ENCODE data around the gene MRE11. TPM values are rescaled to one million over a fixed set of nuclear protein-coding genes. Genes with fewer than 3 reads are reported as not detected.
"Not testable (repeated sequence)": the region's sequence is repeated elsewhere in the genome, so short reads cannot be mapped to it uniquely, and the experiment has no call there.

MRE11 gene
- total RNA-seq, 1 experiment from 2014 or later: 4.5 TPM

- in situ Hi-C loops (cut with HindIII; ENCODE audit: low pct_unique_long_range_greater_than_20kb, low sequenced_read_pairs): no loop called here
- no peak for DNase-seq (ENCODE audit: low read depth)
These were observed 97.4 kb downstream of the MRE11 start for GRCh38 chr11:94396282-94396681.

GRCh38 chr11:94391937-94392336 is 101.7 kb downstream of the MRE11 start:
- DNase-seq (ENCODE audit: low read depth): not testable (repeated sequence)

GRCh38 chr11:94379613-94380012 is 114.0 kb downstream of the MRE11 start:
- no peak for DNase-seq (ENCODE audit: low read depth)
- in situ Hi-C loops (cut with HindIII; ENCODE audit: low pct_unique_long_range_greater_than_20kb, low sequenced_read_pairs): no loop called here

More at GRCh38 chr11:94391937-94392336, 101.7 kb downstream of the MRE11 start:
- in situ Hi-C loops (cut with HindIII; ENCODE audit: low pct_unique_long_range_greater_than_20kb, low sequenced_read_pairs): not testable (repeated sequence)

- in situ Hi-C loops (cut with HindIII; ENCODE audit: low pct_unique_long_range_greater_than_20kb, low sequenced_read_pairs): no loop called here
These were observed 116.8 kb downstream of the MRE11 start for GRCh38 chr11:94376841-94377240.

GRCh38 chr11:94370576-94370975 is 123.1 kb downstream of the MRE11 start:
- in situ Hi-C loops (cut with HindIII; ENCODE audit: low pct_unique_long_range_greater_than_20kb, low sequenced_read_pairs); DNase-seq (ENCODE audit: low read depth): not testable (repeated sequence)

More at GRCh38 chr11:94376841-94377240, 116.8 kb downstream of the MRE11 start:
- no peak for DNase-seq (ENCODE audit: low read depth)

Other genes starting within 250 kb of the MRE11 start
- not detected in 2 replicates for gene IZUMO1R, start 189.3 kb downstream of the MRE11 start, total RNA-seq (2014; rRNA removed; shearing (Covaris generic); ENCODE audit: low replicate concordance)
- not detected in 2 replicates for gene GPR83, start 92.4 kb downstream of the MRE11 start, total RNA-seq (2014; rRNA removed; shearing (Covaris generic); ENCODE audit: low replicate concordance)
- gene ANKRD49, start 140 bp upstream of the MRE11 start, total RNA-seq (2014; rRNA removed; shearing (Covaris generic); ENCODE audit: low replicate concordance): 4.2 and 6.7 TPM in 2 replicates
- not detected in 2 replicates for gene C11orf97, start 18.6 kb upstream of the MRE11 start, total RNA-seq (2014; rRNA removed; shearing (Covaris generic); ENCODE audit: low replicate concordance)
- gene FUT4, start 50.1 kb upstream of the MRE11 start, total RNA-seq (2014; rRNA removed; shearing (Covaris generic); ENCODE audit: low replicate concordance): 1.8 and 5.8 TPM in 2 replicates
- 0.20 and 0.95 TPM in 2 replicates for gene PIWIL4, start 73.5 kb upstream of the MRE11 start, total RNA-seq (2014; rRNA removed; shearing (Covaris generic); ENCODE audit: low replicate concordance)